ENCODE results near the gene SP110.
A peak's percentile ranks its signal among the peaks of the same experiment; 100 is the strongest.
"Not testable (repeated sequence)": the region's sequence is repeated elsewhere in the genome, so short reads cannot be mapped to it uniquely, and the experiment has no call there.

DNA sequence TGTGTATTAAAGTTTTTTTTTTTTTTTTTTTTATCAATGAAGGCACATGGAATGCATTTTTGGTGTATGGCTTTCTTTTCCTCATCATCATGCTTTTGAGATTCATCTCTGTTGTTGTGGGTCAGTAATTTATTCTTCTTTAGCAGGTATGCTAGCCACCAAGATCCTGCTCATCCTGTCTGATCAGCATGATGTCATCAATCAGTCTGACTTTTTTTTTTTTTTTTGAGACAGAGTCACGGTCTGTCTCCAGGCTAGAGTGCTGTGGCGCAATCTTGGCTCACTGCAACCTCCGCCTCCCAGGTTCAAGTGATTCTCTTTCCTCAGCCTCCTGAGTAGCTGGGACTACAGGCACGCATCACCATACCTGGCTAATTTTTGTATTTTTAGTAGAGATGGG is 3.0 kb upstream of the SP110 start:
- TF ChIP-seq ZNF644 (tag; IDR thresholded peaks at IDR 0.05; ENCODE audit: low read depth); SIN3B (IDR thresholded peaks at IDR 0.05; ENCODE audit: low read depth); SAFB2 (IDR thresholded peaks at IDR 0.05; ENCODE audit: borderline replicate concordance, low read depth, low read length, severe bottlenecking); CTCF (IDR thresholded peaks at IDR 0.05 in 2 of 3, conservative IDR thresholded peaks at IDR 0.05 in 1 of 3; ENCODE audit: insufficient read depth in 2 of 3, low read depth in 1 of 3, low read length in 3 of 3); CEBPG (CRISPR knock-in tag; IDR thresholded peaks at IDR 0.05); BRCA1 (IDR thresholded peaks at IDR 0.05); BRCA1 (CRISPR knock-in tag; IDR thresholded peaks at IDR 0.05); FOXA1 (IDR thresholded peaks at IDR 0.05; ENCODE audit: borderline replicate concordance); KDM1A (IDR thresholded peaks at IDR 0.05): not testable (repeated sequence)
- TF ChIP-seq, protein P1, sequence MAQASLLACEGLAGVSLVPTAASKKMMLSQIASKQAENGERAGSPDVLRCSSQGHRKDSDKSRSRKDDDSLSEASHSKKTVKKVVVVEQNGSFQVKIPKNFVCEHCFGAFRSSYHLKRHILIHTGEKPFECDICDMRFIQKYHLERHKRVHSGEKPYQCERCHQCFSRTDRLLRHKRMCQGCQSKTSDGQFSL (CRISPR knock-in tag; IDR thresholded peaks at IDR 0.05): not testable (repeated sequence)
- TF ChIP-seq, protein P1 (tag; IDR thresholded peaks at IDR 0.05): not testable (repeated sequence)
- TF ChIP-seq CEBPG (tag; conservative IDR thresholded peaks at IDR 0.05 in 1 of 2, IDR thresholded peaks at IDR 0.05 in 1 of 2): peak in 1 of 2 experiments; percentile 26; a peak in 1 of 4 replicates

Measured in K562 (cell line).